HEK293 (cell line): ENCODE results near the gene TTC7B.

Experiments used
- RBAK ChIP-seq: fragments of 450-650 bp; formaldehyde crosslinking; IDR thresholded peaks from 2 replicates; pipeline ENCODE4 v1.5.1; 2016; ENCODE audit warnings: missing biosample characterization, missing genetic modification characterization
- SP7 ChIP-seq: fragments of 450-650 bp; formaldehyde crosslinking; IDR thresholded peaks from 2 replicates; pipeline ENCODE4 v1.5.1; 2016; ENCODE audit warnings: missing biosample characterization, missing genetic modification characterization

- no peak for TF ChIP-seq RBAK (tag by site-specific recombination)
- TF ChIP-seq SP7: no peak
Measured at GRCh38 chr14:90627478-90627877, 188.8 kb downstream of the TTC7B start.
